Right renal pelvis (tissue), 4 donors: Measurements from ENCODE around the gene IL12A. TPM values are rescaled to one million over a fixed set of nuclear protein-coding genes. Genes with fewer than 3 reads are reported as not detected.
A peak's percentile ranks its signal among the peaks of the same experiment; 100 is the strongest.

Experiments used
- DNase-seq, 4 donors: peaks; one replicate each; pipeline ENCODE4 v3.0.0-alpha.2; 2013; ENCODE audit warnings: low read depth in 4 of 4, low spot score in 3 of 4, missing footprints in 1 of 4
- polyA plus RNA-seq, 4 donors: library from polyadenylated mRNA; unstranded; fragments of 120-200 nt; gene quantifications; one replicate each; pipeline ENCODE4 v1.2.1, GENCODE V29; 2013; ENCODE audit not compliant: insufficient read length in 4 of 4

Gene IL12A
- polyA plus RNA-seq, 4 donors, result 0.73 to 1.5 (median 1.0) TPM

DNA sequence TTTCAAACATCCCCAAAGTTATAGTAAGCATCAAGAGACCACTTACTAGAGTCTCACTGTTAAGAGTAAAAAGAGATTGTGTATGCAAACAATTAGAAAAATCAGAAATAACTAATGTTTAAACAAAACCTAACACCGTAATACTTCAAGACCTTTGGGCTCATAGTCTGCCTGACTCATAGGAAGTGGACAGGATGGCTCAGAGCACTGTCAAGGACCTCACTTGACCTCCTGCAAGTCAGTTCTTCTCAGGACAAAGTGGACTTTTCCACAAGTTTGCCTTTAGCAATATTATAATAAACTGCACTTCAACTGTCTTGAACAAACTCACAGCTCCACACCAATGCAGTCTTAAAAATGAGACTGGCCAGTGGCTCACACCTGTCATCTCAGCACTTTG lies 34.8 kb downstream of the IL12A start:
- DNase-seq, result no peak

DNA sequence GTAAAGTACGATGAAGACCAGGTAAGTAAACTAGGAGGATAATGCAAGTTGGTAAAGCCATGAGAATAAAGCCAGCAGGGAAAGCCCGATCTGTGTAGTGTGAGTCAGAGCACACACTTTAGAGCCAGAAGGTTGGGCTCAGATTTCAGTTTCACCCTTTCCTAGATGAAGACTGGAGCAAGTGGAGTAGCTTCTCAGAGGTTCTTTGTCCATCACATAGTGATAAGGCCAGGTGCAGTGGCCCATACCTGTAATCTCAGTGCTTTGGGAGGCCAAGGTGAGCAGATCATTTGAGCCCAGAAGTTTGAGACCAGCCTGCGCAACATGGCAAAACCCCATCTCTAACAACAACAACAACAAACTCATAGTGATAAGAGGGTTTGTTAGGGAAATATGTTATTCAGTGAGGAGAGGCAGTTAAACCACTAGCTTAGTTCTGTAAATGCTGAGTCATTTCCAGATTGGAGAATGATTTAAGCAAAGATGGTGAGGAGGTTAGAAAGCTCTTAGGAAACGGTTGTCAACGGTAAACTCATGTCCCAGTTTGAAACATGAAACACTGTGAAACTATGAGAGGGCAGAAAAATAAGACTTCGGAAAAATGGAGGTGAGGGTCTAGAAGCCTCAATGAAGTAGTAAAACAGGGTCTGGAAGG lies 39.0 kb downstream of the IL12A start:
- DNase-seq, result no peak

DNA sequence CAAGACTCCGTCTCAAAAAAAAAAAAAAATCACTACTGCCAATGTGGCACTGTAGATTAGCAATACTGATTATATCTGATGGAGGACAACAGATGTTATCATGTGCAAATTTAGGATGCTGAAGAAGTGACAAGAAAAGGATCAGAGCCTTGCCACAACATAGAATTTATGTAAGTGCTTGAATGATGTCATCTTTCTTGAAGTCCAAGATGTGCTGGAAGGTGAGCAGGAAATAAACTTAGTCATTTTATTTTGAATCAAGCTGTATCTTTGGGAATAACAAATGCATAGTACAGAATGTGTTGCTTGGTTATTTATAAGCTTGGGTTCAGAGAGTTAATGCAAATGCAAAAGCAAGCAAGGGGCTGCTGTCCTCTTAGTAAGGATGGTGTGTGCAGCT lies 47.1 kb downstream of the IL12A start:
- DNase-seq, result no peak

DNA sequence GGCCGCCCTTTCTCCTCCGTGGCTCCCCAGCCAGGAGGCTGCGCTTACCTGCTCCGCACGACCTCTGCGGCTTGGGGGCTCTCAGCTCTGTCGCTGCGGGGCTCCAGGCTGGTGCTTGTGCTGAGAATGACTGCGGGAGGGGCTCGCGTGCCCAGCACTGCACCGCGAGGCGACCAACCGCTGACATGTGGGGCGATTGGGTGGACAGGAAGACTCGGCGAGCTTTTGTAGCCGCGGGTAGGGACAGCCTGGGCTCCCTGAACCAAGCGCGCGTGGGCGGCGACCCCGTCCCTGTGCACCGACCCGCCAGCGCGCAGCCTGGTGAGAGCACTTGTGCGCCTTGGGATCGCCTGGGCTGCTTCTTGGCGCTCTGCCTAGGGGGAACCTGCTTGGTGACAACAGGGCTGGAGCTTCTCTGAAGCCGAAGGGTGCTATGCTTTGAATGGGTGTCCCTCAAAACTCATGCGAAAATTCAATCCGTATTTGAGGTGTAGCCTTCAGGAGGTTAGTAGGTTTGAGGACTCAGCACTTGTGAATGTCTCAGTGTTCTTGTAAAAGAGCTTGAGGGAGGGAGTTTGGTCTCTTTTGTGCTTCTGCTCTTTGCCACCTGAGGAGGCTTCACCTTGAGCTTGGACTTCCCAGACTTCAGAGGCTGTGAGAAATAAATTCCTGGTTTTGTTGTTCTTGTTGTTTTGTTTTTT lies 50.4 kb downstream of the IL12A start:
- DNase-seq, result peak in 1 of 4 donors; percentile 10

DNA sequence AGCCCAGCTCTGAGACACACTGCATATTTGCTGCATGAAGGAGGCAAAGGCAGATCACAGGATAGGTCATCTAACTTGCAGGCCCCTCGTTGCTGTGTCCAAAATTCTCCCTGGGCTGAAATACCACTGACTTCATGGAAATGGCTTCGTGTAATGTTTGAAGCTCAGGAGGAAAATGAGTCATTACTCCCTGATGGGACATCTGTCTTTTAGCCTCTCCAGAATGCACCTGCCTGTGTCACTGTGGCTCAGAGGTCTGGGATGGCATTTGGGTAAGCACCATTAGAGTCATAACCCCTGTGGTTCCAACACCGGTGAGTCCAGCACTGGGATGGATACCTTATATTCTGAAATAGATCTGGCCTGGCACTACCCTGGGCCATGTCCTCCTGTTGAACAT lies 51.5 kb downstream of the IL12A start:
- DNase-seq, result no peak

DNA sequence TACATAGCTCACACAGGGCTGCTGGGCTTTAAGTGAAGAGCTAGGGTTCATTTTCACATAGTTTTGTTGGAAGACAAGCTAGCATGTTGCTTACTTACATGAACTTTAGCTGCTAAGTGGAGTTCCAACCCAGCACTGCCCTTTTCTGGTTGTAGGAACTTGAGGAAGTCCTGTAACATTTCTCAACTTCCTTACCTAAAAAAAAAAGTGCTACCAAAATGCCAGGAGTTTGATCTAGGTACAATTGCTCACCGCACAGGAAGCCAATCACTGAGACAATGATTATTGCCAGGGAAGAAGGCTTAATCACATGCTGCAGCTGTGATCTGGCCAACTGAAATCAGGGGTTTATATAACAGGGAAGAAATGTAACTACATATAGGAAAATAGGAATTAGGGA lies 52.8 kb downstream of the IL12A start:
- no peak for DNase-seq

DNA sequence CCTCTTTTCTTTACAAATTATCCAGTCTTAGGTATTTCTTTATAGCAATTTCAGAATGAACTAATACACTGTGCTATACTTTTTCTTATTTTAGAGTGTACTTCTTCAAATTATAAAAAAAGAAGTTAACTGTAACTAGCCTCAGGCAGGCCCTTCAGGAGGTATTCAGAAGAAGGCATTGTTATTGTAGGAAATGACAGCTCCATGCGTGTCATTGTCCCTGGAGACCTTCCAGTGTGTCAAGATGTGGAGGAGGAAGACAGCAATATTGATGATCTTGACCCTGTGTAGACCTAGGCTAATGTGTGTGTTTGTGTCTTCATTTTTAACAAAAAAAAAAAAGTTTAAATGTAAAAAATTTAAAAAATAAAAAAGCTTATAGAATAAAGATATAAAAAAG lies 55.5 kb downstream of the IL12A start:
- DNase-seq, result no peak

Other genes with a start within 250 kb of the IL12A start
- 10 to 100 TPM; 43.5 to 54.0 (median 49.3) TPM for gene SCHIP1, start 149.0 kb upstream of the IL12A start, polyA plus RNA-seq
- gene C3orf80, start 236.6 kb downstream of the IL12A start, polyA plus RNA-seq, result under 1 TPM; 0.32 to 0.43 (median 0.36) TPM